ENCODE results near the gene ZFX.

DNA sequence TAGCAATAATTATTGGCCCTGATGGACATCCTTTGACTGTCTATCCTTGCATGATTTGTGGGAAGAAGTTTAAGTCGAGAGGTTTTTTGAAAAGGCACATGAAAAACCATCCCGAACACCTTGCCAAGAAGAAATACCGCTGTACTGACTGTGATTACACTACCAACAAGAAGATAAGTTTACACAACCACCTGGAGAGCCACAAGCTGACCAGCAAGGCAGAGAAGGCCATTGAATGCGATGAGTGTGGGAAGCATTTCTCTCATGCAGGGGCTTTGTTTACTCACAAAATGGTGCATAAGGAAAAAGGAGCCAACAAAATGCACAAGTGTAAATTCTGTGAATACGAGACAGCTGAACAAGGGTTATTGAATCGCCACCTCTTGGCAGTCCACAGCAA, 60.7 kb downstream of the ZFX start:
- TF ChIP-seq, protein P1, sequence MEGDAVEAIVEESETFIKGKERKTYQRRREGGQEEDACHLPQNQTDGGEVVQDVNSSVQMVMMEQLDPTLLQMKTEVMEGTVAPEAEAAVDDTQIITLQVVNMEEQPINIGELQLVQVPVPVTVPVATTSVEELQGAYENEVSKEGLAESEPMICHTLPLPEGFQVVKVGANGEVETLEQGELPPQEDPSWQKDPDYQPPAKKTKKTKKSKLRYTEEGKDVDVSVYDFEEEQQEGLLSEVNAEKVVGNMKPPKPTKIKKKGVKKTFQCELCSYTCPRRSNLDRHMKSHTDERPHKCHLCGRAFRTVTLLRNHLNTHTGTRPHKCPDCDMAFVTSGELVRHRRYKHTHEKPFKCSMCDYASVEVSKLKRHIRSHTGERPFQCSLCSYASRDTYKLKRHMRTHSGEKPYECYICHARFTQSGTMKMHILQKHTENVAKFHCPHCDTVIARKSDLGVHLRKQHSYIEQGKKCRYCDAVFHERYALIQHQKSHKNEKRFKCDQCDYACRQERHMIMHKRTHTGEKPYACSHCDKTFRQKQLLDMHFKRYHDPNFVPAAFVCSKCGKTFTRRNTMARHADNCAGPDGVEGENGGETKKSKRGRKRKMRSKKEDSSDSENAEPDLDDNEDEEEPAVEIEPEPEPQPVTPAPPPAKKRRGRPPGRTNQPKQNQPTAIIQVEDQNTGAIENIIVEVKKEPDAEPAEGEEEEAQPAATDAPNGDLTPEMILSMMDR (IDR thresholded peaks at IDR 0.05; ENCODE audit: insufficient read depth, low read depth, low read length), result no peak
- no peak for TF ChIP-seq EZH2 (IDR thresholded peaks at IDR 0.05; ENCODE audit: insufficient read depth, low read length)

Data from astrocyte (in vitro differentiated cells and primary cell).